DOHH2 (cell line): Measurements from ENCODE around the gene RPP21.

ENCODE experiments used
- CTCF ChIP-seq: fragments of 200-600 bp; sonication (generic); IDR thresholded peaks from one replicate; pipeline ENCODE4 v1.5.1; 2014; ENCODE audit warnings: antibody characterized with exemption, mild to moderate bottlenecking, low read depth, low read length; ENCODE audit not compliant: poor library complexity, severe bottlenecking
- EZH2phosphoT487 ChIP-seq: fragments of 200-600 bp; sonication (generic); IDR thresholded peaks from 2 replicates; pipeline ENCODE4 v1.6.1; 2017; ENCODE audit warnings: borderline replicate concordance, mild to moderate bottlenecking, antibody characterized with exemption, low read length, moderate library complexity, mixed read lengths

GRCh38 chr6:30363459-30363858, 18.5 kb downstream of the RPP21 start:
- TF ChIP-seq CTCF (no peak), EZH2phosphoT487 (no peak)
